ENCODE measurements around the gene SUPT3H. TPM values are rescaled to one million over a fixed set of nuclear protein-coding genes. Genes with fewer than 3 reads are reported as not detected.

The SUPT3H gene
- total RNA-seq, 3 donors from 2014 or later (not counting 1 experiment from before 2014, with no cell fraction given), result 7.3 to 10.9 (median 9.9) TPM

- Mint-ChIP-seq H3K9me3 (no peaks in the 10 kb centered on the region), H3K4me1 (no peaks in the 10 kb centered on the region), H3K27me3 (ENCODE audit: low read depth in 2 of 2) (no peaks in the 10 kb centered on the region), H3K4me3 (no peak overlapping the region), H3K27ac (no peak overlapping the region), H3K36me3 (no peaks in the 10 kb centered on the region)
- WGBS (ENCODE audit: insufficient coverage), result 98% methylated on average over 4 of the region's 4 CpGs
- Histone ChIP-seq H3K4me3 (ENCODE audit: low read length) (no peak overlapping the region), H3K9me3 (ENCODE audit: control insufficient read depth, insufficient read depth, low read length) (no peaks in the 10 kb centered on the region), H3K27ac (ENCODE audit: low read length) (no peak overlapping the region), H3K4me1 (ENCODE audit: control insufficient read depth, insufficient read depth, low read length) (no peaks in the 10 kb centered on the region), H3K36me3 (ENCODE audit: control insufficient read depth, insufficient read depth, low read length) (no peaks in the 10 kb centered on the region), H3K27me3 (ENCODE audit: control insufficient read depth, insufficient read depth, low read length) (no peaks in the 10 kb centered on the region)
- intact Hi-C loops (cut with micrococcal nuclease), result no loop called here
- TF ChIP-seq CTCF (IDR thresholded peaks at IDR 0.05), result no peak
- DNase-seq (no peak), ATAC-seq (no peak)
Measured at GRCh38 chr6:45255434-45255833, 122.3 kb downstream of the SUPT3H start.

GRCh38 chr6:45254253-45254652, 123.5 kb downstream of the SUPT3H start:
- 93% methylated on average over 1 of the region's 1 CpG for WGBS (ENCODE audit: insufficient coverage)
- no peak overlapping the region for H3K4me3 ChIP-seq (ENCODE audit: low read length)
- intact Hi-C loops (cut with micrococcal nuclease), result no loop called here
- H3K27ac ChIP-seq (ENCODE audit: low read length), result no peak overlapping the region
- no peaks in the 10 kb centered on the region for H3K9me3 ChIP-seq (ENCODE audit: control insufficient read depth, insufficient read depth, low read length)
- Mint-ChIP-seq H3K4me1 (no peaks in the 10 kb centered on the region), H3K4me3 (no peak overlapping the region), H3K9me3 (no peaks in the 10 kb centered on the region), H3K27ac (no peak overlapping the region), H3K36me3 (no peaks in the 10 kb centered on the region), H3K27me3 (ENCODE audit: low read depth in 2 of 2) (no peaks in the 10 kb centered on the region)
- H3K27me3 ChIP-seq (ENCODE audit: control insufficient read depth, insufficient read depth, low read length), result no peaks in the 10 kb centered on the region
- ATAC-seq, result no peak
- no peak for TF ChIP-seq CTCF (IDR thresholded peaks at IDR 0.05)
- no peaks in the 10 kb centered on the region for H3K4me1 ChIP-seq (ENCODE audit: control insufficient read depth, insufficient read depth, low read length)
- no peaks in the 10 kb centered on the region for H3K36me3 ChIP-seq (ENCODE audit: control insufficient read depth, insufficient read depth, low read length)
- DNase-seq, result no peak

- TF ChIP-seq CTCF (IDR thresholded peaks at IDR 0.05), result no peak
- no peaks in the 10 kb centered on the region for H3K36me3 Mint-ChIP-seq
- Histone ChIP-seq H3K4me1 (ENCODE audit: control insufficient read depth, insufficient read depth, low read length) (no peaks in the 10 kb centered on the region), H3K9me3 (ENCODE audit: control insufficient read depth, insufficient read depth, low read length) (no peaks in the 10 kb centered on the region), H3K36me3 (ENCODE audit: control insufficient read depth, insufficient read depth, low read length) (no peaks in the 10 kb centered on the region), H3K27me3 (ENCODE audit: control insufficient read depth, insufficient read depth, low read length) (no peaks in the 10 kb centered on the region), H3K4me3 (ENCODE audit: low read length) (no peak overlapping the region), H3K27ac (ENCODE audit: low read length) (no peak overlapping the region)
- H3K27me3 Mint-ChIP-seq (ENCODE audit: low read depth in 2 of 2), result no peaks in the 10 kb centered on the region
- WGBS (ENCODE audit: insufficient coverage), result 96% methylated on average over 3 of the region's 6 CpGs
- no peaks in the 10 kb centered on the region for H3K9me3 Mint-ChIP-seq
- no peak overlapping the region for H3K27ac Mint-ChIP-seq
- no peaks in the 10 kb centered on the region for H3K4me1 Mint-ChIP-seq
- intact Hi-C loops (cut with micrococcal nuclease), result no loop called here
- H3K4me3 Mint-ChIP-seq, result no peak overlapping the region
- ATAC-seq (no peak), DNase-seq (no peak)
Measured at GRCh38 chr6:45253453-45253852, 124.3 kb downstream of the SUPT3H start.

- no peak overlapping the region for H3K27ac ChIP-seq (ENCODE audit: low read length)
- TF ChIP-seq CTCF (IDR thresholded peaks at IDR 0.05), result no peak
- Mint-ChIP-seq H3K4me3 (no peak overlapping the region), H3K27me3 (ENCODE audit: low read depth in 2 of 2) (no peaks in the 10 kb centered on the region), H3K4me1 (no peaks in the 10 kb centered on the region), H3K36me3 (peaks cover 16% of the 10 kb centered on the region), H3K27ac (no peak overlapping the region), H3K9me3 (peaks cover 8 to 16% of the 10 kb centered on the region in 2 donors)
- H3K27me3 ChIP-seq (ENCODE audit: control insufficient read depth, insufficient read depth, low read length), result no peaks in the 10 kb centered on the region
- intact Hi-C loops (cut with micrococcal nuclease), result no loop called here
- no peak for DNase-seq
- H3K4me1 ChIP-seq (ENCODE audit: control insufficient read depth, insufficient read depth, low read length), result no peaks in the 10 kb centered on the region
- H3K9me3 ChIP-seq (ENCODE audit: control insufficient read depth, insufficient read depth, low read length), result peaks cover 12% of the 10 kb centered on the region
- H3K4me3 ChIP-seq (ENCODE audit: low read length), result no peak overlapping the region
- no CpG with 5 or more reads among the region's 2 CpGs for WGBS (ENCODE audit: insufficient coverage)
- ATAC-seq, result no peak
- H3K36me3 ChIP-seq (ENCODE audit: control insufficient read depth, insufficient read depth, low read length), result no peaks in the 10 kb centered on the region
Measured at GRCh38 chr6:45231660-45232059, 146.1 kb downstream of the SUPT3H start.
